CD14-positive monocyte (primary cell): ENCODE measurements around the gene IL31RA. TPM values are rescaled to one million over a fixed set of nuclear protein-coding genes. Genes with fewer than 3 reads are reported as not detected.

Experiments used
- DNase-seq, 3 donors: peaks; one replicate each; pipeline ENCODE4 v3.0.0-alpha.2; 2011 to 2022
- H2AFZ ChIP-seq: 2 replicates; pipeline ENCODE4 v1.6.0; 2012; ENCODE audit warnings: mild to moderate bottlenecking, low read depth, low read length, inconsistent platforms; ENCODE audit not compliant: insufficient read depth, poor library complexity, severe bottlenecking
- H3K27ac ChIP-seq, 2 donors: 1 replicate in 1 of 2; 2 replicates in 1 of 2; pipeline ENCODE4 v1.5.1; 2012 to 2013; ENCODE audit warnings: low read length in 2 of 2, control low read depth in 1 of 2, inconsistent platforms in 1 of 2, low read depth in 1 of 2, mild to moderate bottlenecking in 1 of 2
- H3K27me3 ChIP-seq, 2 donors: one replicate each; pipeline versions ENCODE4 v1.6.0 to v1.6.1; 2011 to 2013; ENCODE audit warnings: low read length in 2 of 2; ENCODE audit not compliant: control insufficient read depth in 2 of 2, insufficient read depth in 2 of 2
- H3K36me3 ChIP-seq, 2 donors: replicated peaks in 1 of 2; 1 replicate in 1 of 2; 2 replicates in 1 of 2; pipeline versions ENCODE4 v1.5.1 to v1.6.1; 2012 to 2013; ENCODE audit warnings: low read length in 2 of 2, control low read depth in 1 of 2, inconsistent platforms in 1 of 2, mild to moderate bottlenecking in 1 of 2; ENCODE audit not compliant: insufficient read depth in 2 of 2, control insufficient read depth in 1 of 2
- H3K4me1 ChIP-seq, 2 donors: 1 replicate in 1 of 2; 2 replicates in 1 of 2; pipeline versions ENCODE4 v1.5.1 to v1.6.1; 2012 to 2013; ENCODE audit warnings: low read length in 2 of 2, control low read depth in 1 of 2, inconsistent platforms in 1 of 2, mild to moderate bottlenecking in 1 of 2, moderate library complexity in 1 of 2; ENCODE audit not compliant: insufficient read depth in 2 of 2, control insufficient read depth in 1 of 2
- H3K4me2 ChIP-seq: replicated peaks from 2 replicates; pipeline ENCODE3; 2012; ENCODE audit warnings: low read length, moderate library complexity, mild to moderate bottlenecking; ENCODE audit not compliant: poor library complexity, severe bottlenecking; ENCODE audit errors: extremely low read depth
- H3K4me3 ChIP-seq, 3 experiments: fragments of 200-600 bp in 1 of 3; sonication (generic) in 1 of 3; replicated peaks in 1 of 3; 1 replicate in 2 of 3; 2 replicates in 1 of 3; pipeline ENCODE4 v1.5.1; 2011 to 2013; ENCODE audit warnings: low read length in 3 of 3, mild to moderate bottlenecking in 3 of 3, control low read depth in 2 of 3, low read depth in 2 of 3, inconsistent platforms in 1 of 3, moderate library complexity in 1 of 3
- H3K79me2 ChIP-seq: 2 replicates; pipeline ENCODE4 v1.6.0; 2012; ENCODE audit warnings: mild to moderate bottlenecking, control low read depth, inconsistent platforms, low read length, moderate library complexity; ENCODE audit not compliant: insufficient read depth
- H3K9ac ChIP-seq: 2 replicates; pipeline ENCODE4 v1.6.0; 2017; ENCODE audit warnings: low read length, mild to moderate bottlenecking; ENCODE audit not compliant: insufficient read depth, poor library complexity, severe bottlenecking
- H3K9me3 ChIP-seq, 2 donors: replicated peaks in 1 of 2; 1 replicate in 1 of 2; 2 replicates in 1 of 2; pipeline versions ENCODE4 v1.5.1 to v1.6.1; 2012 to 2013; ENCODE audit warnings: low read length in 2 of 2, control low read depth in 1 of 2; ENCODE audit not compliant: control insufficient read depth in 1 of 2, insufficient read depth in 1 of 2
- H4K20me1 ChIP-seq: 2 replicates; pipeline ENCODE4 v1.6.0; 2012; ENCODE audit warnings: mild to moderate bottlenecking, low read length, control low read depth, moderate library complexity; ENCODE audit not compliant: insufficient read depth
- H3K27ac Mint-ChIP-seq, 7 donors: one replicate each; pipeline ENCODE4 v1.8.0; 2020; ENCODE audit warnings: mild to moderate bottlenecking in 7 of 7, mixed read lengths in 7 of 7, moderate library complexity in 6 of 7, inconsistent platforms in 2 of 7
- H3K27me3 Mint-ChIP-seq, 3 donors: one replicate each; pipeline ENCODE4 v1.8.0; 2021 to 2022; ENCODE audit warnings: low read depth in 3 of 3, mild to moderate bottlenecking in 3 of 3, mixed read lengths in 3 of 3, moderate library complexity in 3 of 3, inconsistent platforms in 1 of 3
- H3K36me3 Mint-ChIP-seq, 2 donors: one replicate each; pipeline ENCODE4 v1.8.0; 2020; ENCODE audit warnings: mixed read lengths in 2 of 2, inconsistent platforms in 1 of 2, mild to moderate bottlenecking in 1 of 2
- H3K4me1 Mint-ChIP-seq: one replicate; pipeline ENCODE4 v1.8.0; 2020; ENCODE audit warnings: mild to moderate bottlenecking, mixed read lengths
- H3K4me3 Mint-ChIP-seq, 2 donors: one replicate each; pipeline ENCODE4 v1.8.0; 2020; ENCODE audit warnings: mild to moderate bottlenecking in 2 of 2, mixed read lengths in 2 of 2, moderate library complexity in 1 of 2
- H3K9me3 Mint-ChIP-seq, 7 donors: one replicate each; pipeline ENCODE4 v1.8.0; 2020 to 2022; ENCODE audit warnings: mixed read lengths in 7 of 7, mild to moderate bottlenecking in 6 of 7, moderate library complexity in 6 of 7, inconsistent platforms in 2 of 7
- WGBS: methylation state at CpG from one replicate; pipeline ENCODE4 v1.1.5; 2013; ENCODE audit warnings: missing lambda C conversion rate; ENCODE audit not compliant: insufficient coverage; 5-methylcytosine and 5-hydroxymethylcytosine counted together
- intact Hi-C, 2 donors: fragments of 100-400 bp; cut with micrococcal nuclease; formaldehyde crosslinking; loops; one replicate each; pipeline versions ENCODE4 v1.15.0 to v1.15.1; 2023
- polyA plus RNA-seq, 3 donors: library from polyadenylated mRNA; depleted of rRNA in 1 of 3; unstranded in 2 of 3; stranded (reverse) in 1 of 3; fragments of 300-500 nt in 2 of 3; fragments of >200 nt in 1 of 3; fragmentation: Illumina TruSeq in 2 of 3; gene quantifications; 1 replicate in 2 of 3; 2 replicates in 1 of 3; pipeline ENCODE4 v1.2.3, GENCODE V29; 2012 to 2021
- TF ChIP-seq, protein P1 (sequence below): fragments of 200-600 bp; IDR thresholded peaks from one replicate; pipeline ENCODE4 v1.8.0; 2022; ENCODE audit warnings: antibody characterized with exemption, mild to moderate bottlenecking

Gene IL31RA
- polyA plus RNA-seq, 3 donors = 0.52 to 1.8 (median 1.3) TPM

DNA sequence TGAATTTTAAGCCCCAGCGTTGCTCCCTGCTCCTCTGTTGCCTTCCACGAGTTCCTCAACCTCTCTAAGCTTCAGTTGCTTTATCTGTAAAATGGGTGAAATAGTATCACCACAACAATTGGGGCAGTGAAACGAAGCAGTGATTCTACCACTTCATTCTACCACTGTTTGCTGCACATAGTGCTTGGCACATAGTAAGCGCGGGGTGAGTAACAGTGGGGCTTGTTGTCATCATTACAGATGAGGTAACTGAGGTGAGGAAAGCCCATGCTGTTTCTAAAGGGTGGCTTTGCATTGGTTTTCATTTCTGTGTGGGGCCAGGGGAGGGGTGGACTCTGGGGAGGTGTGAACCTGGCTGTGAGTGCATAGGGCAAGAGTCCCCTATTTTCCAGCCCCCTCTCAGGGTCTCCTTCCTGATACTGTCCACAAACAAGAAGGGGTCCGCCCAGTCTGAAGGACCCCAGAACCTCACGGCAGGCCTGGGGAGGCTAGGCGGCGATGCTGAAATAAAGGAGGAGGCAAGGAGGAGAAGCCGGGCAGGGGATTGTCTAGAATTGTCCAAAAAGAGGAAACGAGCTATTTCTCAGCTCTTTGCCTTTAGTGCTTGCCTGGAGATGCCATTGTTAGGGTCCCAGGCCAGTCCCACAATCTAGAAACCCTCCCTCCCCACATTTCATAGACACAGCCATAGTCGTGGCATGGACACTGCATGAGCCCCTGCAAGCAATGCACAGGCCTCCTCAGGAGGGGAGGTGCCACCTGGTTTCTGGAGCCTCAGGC lies 78.1 kb downstream of the IL31RA start:
- H3K79me2 ChIP-seq = no peaks in the 10 kb centered on the region
- intact Hi-C loops = no loop called here
- H3K27ac Mint-ChIP-seq = no peak overlapping the region
- no peaks in the 10 kb centered on the region for H3K9me3 ChIP-seq
- no peaks in the 10 kb centered on the region for H3K27me3 ChIP-seq
- H3K4me2 ChIP-seq = no peak overlapping the region
- no peak overlapping the region for H2AFZ ChIP-seq
- WGBS = 87% methylated on average over 6 of the region's 12 CpGs
- H3K36me3 Mint-ChIP-seq = no peaks in the 10 kb centered on the region
- no peaks in the 10 kb centered on the region for H3K4me1 Mint-ChIP-seq
- H3K27me3 Mint-ChIP-seq = peaks cover 0 to 10% (median 5%) of the 10 kb centered on the region in 3 donors
- no peak overlapping the region for H3K9ac ChIP-seq
- H3K4me3 Mint-ChIP-seq = no peak overlapping the region
- H3K4me3 ChIP-seq = no peak overlapping the region
- H3K4me1 ChIP-seq = no peaks in the 10 kb centered on the region
- H3K36me3 ChIP-seq = no peaks in the 10 kb centered on the region
- H4K20me1 ChIP-seq = no peaks in the 10 kb centered on the region
- TF ChIP-seq, protein P1, sequence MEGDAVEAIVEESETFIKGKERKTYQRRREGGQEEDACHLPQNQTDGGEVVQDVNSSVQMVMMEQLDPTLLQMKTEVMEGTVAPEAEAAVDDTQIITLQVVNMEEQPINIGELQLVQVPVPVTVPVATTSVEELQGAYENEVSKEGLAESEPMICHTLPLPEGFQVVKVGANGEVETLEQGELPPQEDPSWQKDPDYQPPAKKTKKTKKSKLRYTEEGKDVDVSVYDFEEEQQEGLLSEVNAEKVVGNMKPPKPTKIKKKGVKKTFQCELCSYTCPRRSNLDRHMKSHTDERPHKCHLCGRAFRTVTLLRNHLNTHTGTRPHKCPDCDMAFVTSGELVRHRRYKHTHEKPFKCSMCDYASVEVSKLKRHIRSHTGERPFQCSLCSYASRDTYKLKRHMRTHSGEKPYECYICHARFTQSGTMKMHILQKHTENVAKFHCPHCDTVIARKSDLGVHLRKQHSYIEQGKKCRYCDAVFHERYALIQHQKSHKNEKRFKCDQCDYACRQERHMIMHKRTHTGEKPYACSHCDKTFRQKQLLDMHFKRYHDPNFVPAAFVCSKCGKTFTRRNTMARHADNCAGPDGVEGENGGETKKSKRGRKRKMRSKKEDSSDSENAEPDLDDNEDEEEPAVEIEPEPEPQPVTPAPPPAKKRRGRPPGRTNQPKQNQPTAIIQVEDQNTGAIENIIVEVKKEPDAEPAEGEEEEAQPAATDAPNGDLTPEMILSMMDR = no peak
- no peak for DNase-seq
- peaks cover 0 to 2% (median 0%) of the 10 kb centered on the region in 7 donors for H3K9me3 Mint-ChIP-seq
- no peak overlapping the region for H3K27ac ChIP-seq

DNA sequence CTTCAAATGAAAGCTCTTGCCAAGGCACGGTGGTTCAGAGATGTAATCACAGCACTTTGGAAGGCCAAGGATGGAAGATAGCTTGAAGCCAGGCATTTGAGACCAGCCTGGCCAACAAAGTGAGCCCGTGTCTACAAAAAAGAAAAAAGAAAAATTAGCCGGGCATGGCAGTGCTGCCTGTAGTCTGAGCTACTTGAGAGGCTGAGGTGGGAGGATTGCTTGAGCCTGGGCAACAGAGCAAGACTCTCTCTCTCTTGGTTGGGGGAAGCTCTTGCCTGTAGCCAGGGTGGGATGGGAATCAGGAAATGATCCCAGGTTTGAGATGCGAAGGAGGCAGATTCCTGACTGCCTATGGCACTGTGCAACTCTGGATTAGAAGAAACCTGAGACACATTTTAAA lies 81.5 kb downstream of the IL31RA start:
- Mint-ChIP-seq H3K27me3 (peaks cover 0 to 5% (median 5%) of the 10 kb centered on the region in 3 donors), H3K27ac (peak overlapping the region in 1 of 7 donors; percentile 62), H3K36me3 (peaks cover 11 to 16% of the 10 kb centered on the region in 2 donors), H3K4me1 (no peaks in the 10 kb centered on the region), H3K4me3 (no peak overlapping the region), H3K9me3 (peaks cover 0 to 2% (median 0%) of the 10 kb centered on the region in 7 donors)
- Histone ChIP-seq H3K79me2 (no peaks in the 10 kb centered on the region), H3K27me3 (no peaks in the 10 kb centered on the region), H3K9me3 (no peaks in the 10 kb centered on the region), H2AFZ (no peak overlapping the region), H3K4me2 (no peak overlapping the region), H3K4me1 (no peaks in the 10 kb centered on the region), H4K20me1 (no peaks in the 10 kb centered on the region), H3K36me3 (peaks cover 3 to 21% of the 10 kb centered on the region in 2 donors), H3K27ac (no peak overlapping the region), H3K4me3 (no peak overlapping the region), H3K9ac (no peak overlapping the region)
- intact Hi-C loops = loop anchor here in 1 of 2 donors (10.0 kb wide), 3 partner anchors 272 to 1292 kb away; no protein-coding TSS in a partner anchor
- 100% methylated on average over 2 of the region's 4 CpGs for WGBS
- DNase-seq = no peak
- TF ChIP-seq, protein P1 = no peak
